ENCODE results near the gene CDC16. TPM values are rescaled to one million over a fixed set of nuclear protein-coding genes. Genes with fewer than 3 reads are reported as not detected.

The CDC16 gene
- total RNA-seq, 1 donor from 2014 or later = 73.6 TPM

GRCh38 chr13:114315074-114315785, 80.5 kb downstream of the CDC16 start:
- ATAC-seq (no peak), DNase-seq (ENCODE audit: low spot score) (no peak)
- intact Hi-C loops (cut with DNase I) = no loop called here

- no peak for DNase-seq (ENCODE audit: low spot score)
- intact Hi-C loops (cut with DNase I) = no loop called here
- ATAC-seq = no peak
Observed at GRCh38 chr13:114318624-114319023, 83.9 kb downstream of the CDC16 start.

- intact Hi-C loops (cut with DNase I) = no loop called here
- DNase-seq (ENCODE audit: low spot score) (no peak), ATAC-seq (no peak)
Observed at GRCh38 chr13:114319441-114319913, 84.8 kb downstream of the CDC16 start.

- ATAC-seq = no peak
- DNase-seq (ENCODE audit: low spot score) = no peak
- intact Hi-C loops (cut with DNase I) = no loop called here
Observed at GRCh38 chr13:114320065-114320464, 85.4 kb downstream of the CDC16 start.

DNA sequence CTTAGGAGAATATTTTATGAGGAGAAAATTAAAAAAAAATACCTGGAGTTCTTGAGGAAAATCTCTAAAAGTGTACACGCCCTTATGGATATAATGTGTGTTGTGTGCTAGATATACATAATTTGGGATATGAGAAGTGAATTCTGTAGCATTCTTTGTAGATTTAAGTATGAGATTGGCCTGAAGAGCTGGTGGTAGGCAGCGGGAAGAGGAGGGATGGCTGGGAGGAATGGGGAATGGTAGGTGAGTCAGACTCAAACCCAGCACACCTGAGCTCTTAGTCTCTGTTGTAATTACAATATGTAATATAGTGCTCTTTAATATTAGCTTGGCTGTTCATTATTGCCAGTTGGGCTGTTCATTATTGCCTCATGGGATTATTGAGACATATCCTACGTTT, 86.6 kb downstream of the CDC16 start:
- intact Hi-C loops (cut with DNase I) = no loop called here
- DNase-seq (ENCODE audit: low spot score) (no peak), ATAC-seq (no peak)

Small RNA genes lying within 50 kb of the gene (microRNA-seq; reads per million reads assigned to microRNA genes)
- gene MIR4502 (not detected), gene MIR548AR (not detected)

Other genes with a start within 250 kb of the CDC16 start
- gene RASA3, start 102.3 kb upstream of the CDC16 start, total RNA-seq = 47.6 TPM
- not detected for gene CFAP97D2, start 55.6 kb upstream of the CDC16 start, total RNA-seq
- gene UPF3A, start 46.7 kb downstream of the CDC16 start, total RNA-seq = 60.4 TPM
- 19.2 TPM for gene CHAMP1, start 79.6 kb downstream of the CDC16 start, total RNA-seq

All from sciatic nerve (tissue), 2 donors.